ENCODE results near the gene OR2T29. TPM values are rescaled to one million over a fixed set of nuclear protein-coding genes. Genes with fewer than 3 reads are reported as not detected.
"Not testable (repeated sequence)": the region's sequence is repeated elsewhere in the genome, so short reads cannot be mapped to it uniquely, and the experiment has no call there.

The OR2T29 gene
- total RNA-seq, 4 donors from 2014 or later: not detected

DNA sequence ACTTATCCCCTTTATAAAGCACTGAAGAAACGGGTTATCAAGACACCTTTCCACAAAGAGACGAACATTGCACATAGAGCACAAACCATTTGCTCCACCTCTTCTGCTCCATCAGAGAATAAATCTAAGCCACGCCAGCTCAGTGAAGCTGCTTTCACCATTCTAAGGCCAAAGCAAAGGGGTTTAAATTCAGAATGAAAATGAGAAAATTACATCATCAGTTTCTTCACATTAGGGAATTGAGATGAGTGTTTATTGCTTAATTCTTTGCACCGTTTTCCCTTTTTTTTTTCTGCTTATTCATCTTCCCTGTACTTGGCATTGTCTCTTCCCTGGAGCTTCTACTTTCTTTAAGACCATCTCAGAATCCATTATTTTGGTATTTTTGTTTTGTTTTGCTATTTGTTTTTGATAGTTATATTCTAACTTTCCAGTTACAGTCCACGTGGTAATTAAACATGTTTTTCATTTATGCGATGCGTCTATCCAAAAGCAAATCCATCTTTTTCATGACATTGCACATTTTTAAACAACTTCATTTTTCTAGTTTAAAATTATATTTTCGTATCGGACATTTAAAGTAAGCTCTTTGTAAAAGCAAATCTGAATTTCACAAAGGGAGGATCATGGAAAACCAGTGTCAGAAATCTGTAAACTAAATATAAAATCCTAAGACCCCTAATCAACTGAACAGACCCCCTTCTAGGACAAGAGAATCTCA is 13.8 kb upstream of the OR2T29 start:
- intact Hi-C loops (cut with DNase I): no loop called here
- WGBS, 2 donors: 71 to 72% methylated on average over 9 of the region's 9 CpGs
- DNase-seq: no peak
- no peak overlapping the region for H3K4me3 ChIP-seq
- H3K27ac ChIP-seq: no peak overlapping the region
- H3K9me3 ChIP-seq: no peaks in the 10 kb centered on the region
- TF ChIP-seq CTCF (IDR thresholded peaks at IDR 0.05): no peak
- TF ChIP-seq POLR2A (IDR thresholded peaks at IDR 0.05): no peak
- no peaks in the 10 kb centered on the region for H3K36me3 ChIP-seq
- H3K4me1 ChIP-seq: no peaks in the 10 kb centered on the region
- H3K27me3 ChIP-seq: no peaks in the 10 kb centered on the region

GRCh38 chr1:248574657-248575056 is 12.1 kb upstream of the OR2T29 start, which contains the start of gene OR2T34:
Gene OR2T34 (minus strand): TSS chr1:248574757. CDS start chr1:248574757, 0 bp downstream.
- H3K36me3 ChIP-seq; H3K27ac ChIP-seq; H3K27me3 ChIP-seq; H3K4me3 ChIP-seq; H3K4me1 ChIP-seq; DNase-seq; H3K9me3 ChIP-seq; intact Hi-C loops (cut with DNase I): not testable (repeated sequence)
- WGBS, 2 donors: 76 to 88% methylated on average over 3 of the region's 3 CpGs

- WGBS, 2 donors: 80% methylated on average over 2 of the region's 8 CpGs; no CpG with 5 or more reads in 1 of the 2 donors
- DNase-seq; H3K9me3 ChIP-seq; H3K27me3 ChIP-seq; H3K4me3 ChIP-seq; intact Hi-C loops (cut with DNase I); H3K27ac ChIP-seq; H3K4me1 ChIP-seq; H3K36me3 ChIP-seq: not testable (repeated sequence)
These were observed 11.3 kb upstream of the OR2T29 start for GRCh38 chr1:248573856-248574255.

GRCh38 chr1:248572049-248572448 is 9.5 kb upstream of the OR2T29 start:
- H3K9me3 ChIP-seq; DNase-seq; H3K4me1 ChIP-seq; H3K36me3 ChIP-seq; H3K4me3 ChIP-seq; H3K27ac ChIP-seq; H3K27me3 ChIP-seq; intact Hi-C loops (cut with DNase I): not testable (repeated sequence)
- WGBS, 2 donors: no CpG with 5 or more reads among the region's 1 CpG

- WGBS, 2 donors: 64 to 78% methylated on average over 3 of the region's 3 CpGs
- not testable (repeated sequence) for H3K4me1 ChIP-seq, DNase-seq
These were observed 8.2 kb upstream of the OR2T29 start for GRCh38 chr1:248570811-248571210.

GRCh38 chr1:248569049-248569448 is 6.5 kb upstream of the OR2T29 start:
- H3K4me1 ChIP-seq; H3K27me3 ChIP-seq; H3K36me3 ChIP-seq; H3K9me3 ChIP-seq; H3K4me3 ChIP-seq; H3K27ac ChIP-seq; DNase-seq; intact Hi-C loops (cut with DNase I): not testable (repeated sequence)
- 22 to 24% methylated on average over 2 of the region's 2 CpGs for WGBS, 2 donors

More at GRCh38 chr1:248570811-248571210, 8.2 kb upstream of the OR2T29 start:
- H3K36me3 ChIP-seq; H3K27ac ChIP-seq; intact Hi-C loops (cut with DNase I); H3K9me3 ChIP-seq; H3K4me3 ChIP-seq; H3K27me3 ChIP-seq: not testable (repeated sequence)

DNA sequence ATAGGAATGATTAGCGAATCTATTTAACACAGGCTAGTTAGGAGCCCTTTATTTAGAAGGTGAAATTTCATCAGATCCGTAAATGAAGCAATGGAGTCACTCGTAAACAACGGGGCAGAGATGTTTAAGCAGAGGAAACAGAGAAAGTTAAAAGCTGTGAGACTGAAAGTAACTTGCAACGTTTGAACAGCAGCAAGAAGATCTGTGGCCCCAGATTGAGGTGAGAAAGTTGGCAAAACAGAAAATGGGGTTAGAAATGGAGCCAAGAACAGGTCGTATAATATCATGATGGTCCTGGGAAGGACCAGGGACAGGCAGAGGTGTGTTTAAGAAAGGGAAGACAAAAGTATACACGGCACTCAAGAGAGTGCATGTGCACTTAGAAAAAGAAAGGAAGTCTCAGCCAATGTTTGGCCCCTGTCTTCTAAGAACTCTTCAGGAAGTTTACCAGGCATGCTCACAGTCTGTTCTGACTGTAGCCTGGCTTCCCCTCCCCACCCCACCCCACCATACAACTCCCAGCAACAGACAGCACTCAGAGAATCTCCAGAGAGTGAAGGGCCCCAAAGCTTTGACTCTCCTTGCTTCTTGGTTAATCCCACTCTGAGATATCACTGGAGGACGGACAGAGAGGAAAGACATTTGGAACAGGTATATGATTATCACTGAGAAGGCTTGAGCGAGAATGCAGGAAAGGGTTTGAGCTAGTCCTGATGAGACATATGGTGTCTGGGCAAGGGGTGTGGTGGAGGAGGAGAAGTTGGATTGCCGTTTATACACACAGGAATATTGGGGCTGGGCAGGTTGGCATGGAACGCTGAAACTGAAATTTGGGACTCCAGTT is 3.2 kb upstream of the OR2T29 start:
- intact Hi-C loops (cut with DNase I); H3K27me3 ChIP-seq; H3K4me1 ChIP-seq; DNase-seq; H3K9me3 ChIP-seq; H3K4me3 ChIP-seq; H3K27ac ChIP-seq; H3K36me3 ChIP-seq: not testable (repeated sequence)
- WGBS, 2 donors: 46 to 62% methylated on average over 9 to 10 of the region's 11 CpGs

DNA sequence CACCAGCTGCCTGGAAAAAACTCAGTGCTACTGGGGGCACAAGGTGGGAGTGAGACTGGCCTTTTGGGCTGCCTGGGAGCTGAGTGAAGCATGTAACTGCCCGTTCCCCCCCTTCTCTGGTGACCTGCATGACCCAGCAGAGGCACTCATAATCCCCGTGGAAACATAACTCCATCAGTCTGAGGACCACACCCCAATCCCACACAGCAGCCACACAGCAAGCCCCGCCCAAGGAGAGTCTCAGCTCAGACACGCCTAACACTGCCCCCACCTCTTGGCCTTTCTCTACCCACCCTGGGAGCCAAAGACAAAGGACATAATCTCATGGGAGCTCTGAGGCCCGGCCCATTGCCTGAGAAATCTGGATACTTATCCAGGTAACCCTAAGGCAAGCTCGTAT is 11.5 kb downstream of the OR2T29 start:
- no CpG with 5 or more reads among the region's 6 CpGs for WGBS, 2 donors
- H3K36me3 ChIP-seq; H3K27me3 ChIP-seq; H3K9me3 ChIP-seq; DNase-seq; H3K27ac ChIP-seq; H3K4me3 ChIP-seq; intact Hi-C loops (cut with DNase I); H3K4me1 ChIP-seq: not testable (repeated sequence)

GRCh38 chr1:248547383-248547782 is 15.2 kb downstream of the OR2T29 start:
- H3K27me3 ChIP-seq; H3K4me3 ChIP-seq; H3K27ac ChIP-seq; intact Hi-C loops (cut with DNase I); DNase-seq; H3K9me3 ChIP-seq; H3K4me1 ChIP-seq; H3K36me3 ChIP-seq: not testable (repeated sequence)
- WGBS, 2 donors: no CpG with 5 or more reads among the region's 2 CpGs

GRCh38 chr1:248537449-248537848 is 25.1 kb downstream of the OR2T29 start:
- intact Hi-C loops (cut with DNase I); H3K36me3 ChIP-seq; H3K4me3 ChIP-seq; H3K27me3 ChIP-seq; H3K4me1 ChIP-seq; DNase-seq; H3K9me3 ChIP-seq; H3K27ac ChIP-seq: not testable (repeated sequence)

All from esophagus squamous epithelium (tissue), 5 donors.